SK-N-SH (cell line): Measurements from ENCODE around the gene SF3A2.

Experiments
- RFX5 ChIP-seq: IDR thresholded peaks from 2 replicates; pipeline ENCODE4 v1.6.1; 2012; ENCODE audit warnings: mild to moderate bottlenecking, improper control_type of control experiment, low read length
- TEAD4 ChIP-seq: IDR thresholded peaks from 2 replicates; pipeline ENCODE4 v1.4.0; 2012; ENCODE audit warnings: mild to moderate bottlenecking, borderline replicate concordance; ENCODE audit not compliant: insufficient read depth
- TF ChIP-seq, protein P1 (sequence below): IDR thresholded peaks from 2 replicates; pipeline ENCODE4 v1.6.1; 2012; ENCODE audit warnings: mild to moderate bottlenecking, low read depth, low read length, moderate library complexity
- TF ChIP-seq, protein P2 (sequence below): fragments of 200-600 bp; sonication (generic); IDR thresholded peaks from 2 replicates; pipeline ENCODE4 v1.6.1; 2017; ENCODE audit warnings: antibody characterized with exemption, mild to moderate bottlenecking, moderate library complexity

DNA sequence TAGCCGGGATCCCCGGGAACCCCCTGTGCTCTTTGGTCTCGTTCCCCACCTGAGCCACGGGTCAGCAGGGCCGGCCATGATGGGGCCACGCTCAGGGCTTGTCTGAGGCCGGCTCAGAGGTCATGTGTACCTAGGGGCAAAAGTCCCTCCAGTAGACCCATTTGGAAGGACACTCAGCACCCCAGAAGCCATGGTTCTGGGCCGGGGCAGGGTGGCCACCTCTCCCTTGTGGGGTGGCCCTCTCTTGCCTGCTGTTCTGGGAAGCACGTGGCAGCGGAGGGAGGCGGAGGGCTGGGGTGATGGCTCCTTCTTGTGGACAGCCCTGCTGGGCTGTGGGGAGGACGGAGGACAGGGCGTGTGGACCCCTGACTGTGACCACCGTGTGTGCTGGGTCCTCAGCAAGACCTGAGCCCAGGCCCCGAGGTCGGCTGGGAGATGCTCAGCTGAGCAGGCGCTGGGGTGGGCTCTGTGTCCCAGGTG, 51.8 kb downstream of the SF3A2 start:
- TF ChIP-seq, protein P1, sequence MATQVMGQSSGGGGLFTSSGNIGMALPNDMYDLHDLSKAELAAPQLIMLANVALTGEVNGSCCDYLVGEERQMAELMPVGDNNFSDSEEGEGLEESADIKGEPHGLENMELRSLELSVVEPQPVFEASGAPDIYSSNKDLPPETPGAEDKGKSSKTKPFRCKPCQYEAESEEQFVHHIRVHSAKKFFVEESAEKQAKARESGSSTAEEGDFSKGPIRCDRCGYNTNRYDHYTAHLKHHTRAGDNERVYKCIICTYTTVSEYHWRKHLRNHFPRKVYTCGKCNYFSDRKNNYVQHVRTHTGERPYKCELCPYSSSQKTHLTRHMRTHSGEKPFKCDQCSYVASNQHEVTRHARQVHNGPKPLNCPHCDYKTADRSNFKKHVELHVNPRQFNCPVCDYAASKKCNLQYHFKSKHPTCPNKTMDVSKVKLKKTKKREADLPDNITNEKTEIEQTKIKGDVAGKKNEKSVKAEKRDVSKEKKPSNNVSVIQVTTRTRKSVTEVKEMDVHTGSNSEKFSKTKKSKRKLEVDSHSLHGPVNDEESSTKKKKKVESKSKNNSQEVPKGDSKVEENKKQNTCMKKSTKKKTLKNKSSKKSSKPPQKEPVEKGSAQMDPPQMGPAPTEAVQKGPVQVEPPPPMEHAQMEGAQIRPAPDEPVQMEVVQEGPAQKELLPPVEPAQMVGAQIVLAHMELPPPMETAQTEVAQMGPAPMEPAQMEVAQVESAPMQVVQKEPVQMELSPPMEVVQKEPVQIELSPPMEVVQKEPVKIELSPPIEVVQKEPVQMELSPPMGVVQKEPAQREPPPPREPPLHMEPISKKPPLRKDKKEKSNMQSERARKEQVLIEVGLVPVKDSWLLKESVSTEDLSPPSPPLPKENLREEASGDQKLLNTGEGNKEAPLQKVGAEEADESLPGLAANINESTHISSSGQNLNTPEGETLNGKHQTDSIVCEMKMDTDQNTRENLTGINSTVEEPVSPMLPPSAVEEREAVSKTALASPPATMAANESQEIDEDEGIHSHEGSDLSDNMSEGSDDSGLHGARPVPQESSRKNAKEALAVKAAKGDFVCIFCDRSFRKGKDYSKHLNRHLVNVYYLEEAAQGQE = no peak
- TF ChIP-seq, protein P2, sequence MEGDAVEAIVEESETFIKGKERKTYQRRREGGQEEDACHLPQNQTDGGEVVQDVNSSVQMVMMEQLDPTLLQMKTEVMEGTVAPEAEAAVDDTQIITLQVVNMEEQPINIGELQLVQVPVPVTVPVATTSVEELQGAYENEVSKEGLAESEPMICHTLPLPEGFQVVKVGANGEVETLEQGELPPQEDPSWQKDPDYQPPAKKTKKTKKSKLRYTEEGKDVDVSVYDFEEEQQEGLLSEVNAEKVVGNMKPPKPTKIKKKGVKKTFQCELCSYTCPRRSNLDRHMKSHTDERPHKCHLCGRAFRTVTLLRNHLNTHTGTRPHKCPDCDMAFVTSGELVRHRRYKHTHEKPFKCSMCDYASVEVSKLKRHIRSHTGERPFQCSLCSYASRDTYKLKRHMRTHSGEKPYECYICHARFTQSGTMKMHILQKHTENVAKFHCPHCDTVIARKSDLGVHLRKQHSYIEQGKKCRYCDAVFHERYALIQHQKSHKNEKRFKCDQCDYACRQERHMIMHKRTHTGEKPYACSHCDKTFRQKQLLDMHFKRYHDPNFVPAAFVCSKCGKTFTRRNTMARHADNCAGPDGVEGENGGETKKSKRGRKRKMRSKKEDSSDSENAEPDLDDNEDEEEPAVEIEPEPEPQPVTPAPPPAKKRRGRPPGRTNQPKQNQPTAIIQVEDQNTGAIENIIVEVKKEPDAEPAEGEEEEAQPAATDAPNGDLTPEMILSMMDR = no peak
- TF ChIP-seq TEAD4 (no peak), RFX5 (no peak)
